Hepatocyte (in vitro differentiated cells): Measurements from ENCODE around the gene CDC42BPA.

Experiments
- EZH2 ChIP-seq: fragments of 200-600 bp; sonication (generic); IDR thresholded peaks from 2 replicates; pipeline ENCODE4 v1.6.1; 2016; ENCODE audit warnings: antibody characterized with exemption, mild to moderate bottlenecking, borderline replicate concordance
- EZH2phosphoT487 ChIP-seq: fragments of 200-600 bp; sonication (generic); IDR thresholded peaks from one replicate; pipeline ENCODE4 v1.6.1; 2018; ENCODE audit warnings: antibody characterized with exemption, mild to moderate bottlenecking, low read depth, moderate library complexity; ENCODE audit not compliant: unreplicated experiment, severe bottlenecking
- TF ChIP-seq, protein P1 (sequence below): fragments of 200-600 bp; sonication (generic); IDR thresholded peaks from 2 replicates; pipeline ENCODE4 v1.5.1; 2016; ENCODE audit warnings: antibody characterized with exemption, mild to moderate bottlenecking; ENCODE audit not compliant: poor library complexity

DNA sequence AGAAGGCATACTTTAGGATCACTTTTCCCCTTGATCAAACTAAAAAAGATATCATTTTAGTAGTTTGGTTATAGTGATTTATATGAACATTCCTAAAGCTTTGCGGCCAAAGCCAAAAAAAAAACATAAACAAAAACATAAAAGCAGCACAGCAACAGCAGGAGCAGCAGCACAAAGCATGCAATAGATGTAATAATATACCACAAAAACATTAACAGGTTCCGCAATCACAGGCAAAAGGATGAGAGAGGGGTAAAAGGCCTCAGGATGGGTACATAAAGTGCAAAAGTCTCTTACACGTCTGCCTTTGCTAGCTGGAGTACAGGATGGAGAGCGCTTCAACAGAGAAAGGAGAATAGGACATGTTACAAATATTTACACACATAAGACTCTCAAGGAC lies 259.2 kb downstream of the CDC42BPA start:
- TF ChIP-seq, protein P1, sequence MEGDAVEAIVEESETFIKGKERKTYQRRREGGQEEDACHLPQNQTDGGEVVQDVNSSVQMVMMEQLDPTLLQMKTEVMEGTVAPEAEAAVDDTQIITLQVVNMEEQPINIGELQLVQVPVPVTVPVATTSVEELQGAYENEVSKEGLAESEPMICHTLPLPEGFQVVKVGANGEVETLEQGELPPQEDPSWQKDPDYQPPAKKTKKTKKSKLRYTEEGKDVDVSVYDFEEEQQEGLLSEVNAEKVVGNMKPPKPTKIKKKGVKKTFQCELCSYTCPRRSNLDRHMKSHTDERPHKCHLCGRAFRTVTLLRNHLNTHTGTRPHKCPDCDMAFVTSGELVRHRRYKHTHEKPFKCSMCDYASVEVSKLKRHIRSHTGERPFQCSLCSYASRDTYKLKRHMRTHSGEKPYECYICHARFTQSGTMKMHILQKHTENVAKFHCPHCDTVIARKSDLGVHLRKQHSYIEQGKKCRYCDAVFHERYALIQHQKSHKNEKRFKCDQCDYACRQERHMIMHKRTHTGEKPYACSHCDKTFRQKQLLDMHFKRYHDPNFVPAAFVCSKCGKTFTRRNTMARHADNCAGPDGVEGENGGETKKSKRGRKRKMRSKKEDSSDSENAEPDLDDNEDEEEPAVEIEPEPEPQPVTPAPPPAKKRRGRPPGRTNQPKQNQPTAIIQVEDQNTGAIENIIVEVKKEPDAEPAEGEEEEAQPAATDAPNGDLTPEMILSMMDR, result no peak
- TF ChIP-seq EZH2 (no peak), EZH2phosphoT487 (no peak)
